IPS-NIHi7 (cell line): ENCODE measurements around the gene CHST1.

ENCODE experiments used
- DNase-seq: peaks from one replicate; pipeline ENCODE4 v3.0.0; 2012; ENCODE audit warnings: mixed read lengths; ENCODE audit errors: extremely low spot score

CHST1 gene

DNA sequence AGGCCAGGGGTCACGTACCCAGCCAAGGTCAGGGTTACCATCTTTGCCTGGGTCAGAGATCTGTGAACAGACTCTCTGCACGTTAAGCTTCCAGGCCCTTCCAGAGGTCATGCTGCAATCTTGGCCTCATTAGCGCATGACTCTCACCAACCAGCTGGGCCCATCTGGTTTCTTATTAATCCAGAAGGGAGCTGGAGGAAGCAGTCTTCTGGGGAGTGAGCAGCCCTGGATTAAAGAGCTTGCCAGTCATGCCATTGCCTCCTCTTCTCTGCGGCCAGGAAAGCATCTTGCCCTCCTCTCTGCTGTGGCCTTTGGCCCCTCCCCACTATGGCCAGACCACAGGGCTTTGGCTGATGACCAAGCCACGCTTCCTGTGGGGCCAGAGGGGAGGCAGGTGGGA is 57.4 kb downstream of the CHST1 start:
- no peak for DNase-seq

GRCh38 chr11:45606514-45607281 is 58.7 kb downstream of the CHST1 start:
- peak; percentile 83 for DNase-seq

DNA sequence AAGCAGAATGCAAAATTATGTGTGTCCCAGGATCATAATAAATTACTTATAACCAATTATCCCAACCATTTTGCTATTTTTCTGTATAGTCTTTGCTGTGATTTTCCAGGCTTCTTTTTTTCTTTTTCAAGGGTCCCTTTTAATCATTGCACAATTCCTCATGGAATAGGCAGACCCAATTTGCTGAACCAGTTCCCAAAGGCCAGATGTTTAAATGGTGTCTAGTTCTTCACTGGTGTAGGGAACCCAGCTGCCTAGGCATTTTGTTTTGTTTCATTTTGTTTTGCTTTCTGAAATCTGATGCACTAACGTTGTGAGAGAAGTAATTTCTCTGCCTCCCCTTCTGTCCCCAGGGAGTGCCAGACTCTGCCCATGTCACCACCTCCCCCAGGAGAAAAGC is 60.4 kb downstream of the CHST1 start:
- DNase-seq = no peak

DNA sequence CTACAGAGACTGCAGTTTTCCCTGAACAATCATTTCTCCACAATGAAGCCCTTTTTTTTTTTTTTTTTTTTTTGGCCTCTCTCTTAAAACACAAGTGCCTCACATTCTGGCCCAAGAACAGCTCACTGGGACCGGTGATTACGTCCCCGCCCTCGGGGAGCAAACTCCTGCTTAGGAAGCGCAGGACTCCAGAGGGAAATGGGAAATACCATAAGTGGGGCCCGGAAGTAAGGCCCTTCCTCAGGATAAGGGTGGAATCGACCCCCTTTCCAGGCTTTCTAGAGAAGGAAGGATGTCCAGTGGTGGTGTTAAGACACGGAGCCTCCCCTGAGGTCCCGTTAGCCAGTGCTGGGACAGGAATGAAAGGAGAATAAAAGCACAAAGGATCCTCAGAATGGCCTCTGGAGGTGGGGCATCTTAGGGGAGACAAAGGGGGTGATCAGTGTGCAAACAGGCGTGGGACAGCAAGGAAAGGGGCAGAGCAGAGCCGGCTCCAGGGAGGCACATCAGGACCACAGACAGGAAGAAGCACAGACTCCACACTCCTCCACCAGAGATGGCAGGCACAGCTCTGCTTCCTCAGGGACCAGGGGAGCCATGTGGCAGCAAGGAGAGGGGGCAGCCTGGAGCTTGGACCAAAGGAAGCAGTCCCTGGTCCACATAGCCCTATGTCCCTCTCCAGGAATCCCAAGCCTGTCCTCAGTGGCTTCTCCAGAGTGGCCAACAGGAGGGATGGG is 61.3 kb downstream of the CHST1 start:
- DNase-seq = no peak

GRCh38 chr11:45599161-45599943 is 66.1 kb downstream of the CHST1 start:
- DNase-seq = no peak
